Fibroblast of skin of scalp (primary cell): ENCODE results near the gene DEFB132. TPM values are rescaled to one million over a fixed set of nuclear protein-coding genes. Genes with fewer than 3 reads are reported as not detected.
"Not testable (repeated sequence)": the region's sequence is repeated elsewhere in the genome, so short reads cannot be mapped to it uniquely, and the experiment has no call there.

Source experiments
- DNase-seq: peaks from one replicate; pipeline ENCODE4 v3.0.0-alpha.2; 2013
- polyA plus RNA-seq, 2 experiments: library from polyadenylated mRNA; unstranded; fragments of 120-200 nt; gene quantifications; one replicate each; pipeline ENCODE4 v1.2.1, GENCODE V29; 2013; ENCODE audit not compliant: insufficient read length in 2 of 2

DEFB132 gene, protein sequence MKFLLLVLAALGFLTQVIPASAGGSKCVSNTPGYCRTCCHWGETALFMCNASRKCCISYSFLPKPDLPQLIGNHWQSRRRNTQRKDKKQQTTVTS
- not detected for polyA plus RNA-seq (2013, experiment 1 of 2; ENCODE audit: insufficient read length)
- not detected for polyA plus RNA-seq (2013, experiment 2 of 2; ENCODE audit: insufficient read length)

DNA sequence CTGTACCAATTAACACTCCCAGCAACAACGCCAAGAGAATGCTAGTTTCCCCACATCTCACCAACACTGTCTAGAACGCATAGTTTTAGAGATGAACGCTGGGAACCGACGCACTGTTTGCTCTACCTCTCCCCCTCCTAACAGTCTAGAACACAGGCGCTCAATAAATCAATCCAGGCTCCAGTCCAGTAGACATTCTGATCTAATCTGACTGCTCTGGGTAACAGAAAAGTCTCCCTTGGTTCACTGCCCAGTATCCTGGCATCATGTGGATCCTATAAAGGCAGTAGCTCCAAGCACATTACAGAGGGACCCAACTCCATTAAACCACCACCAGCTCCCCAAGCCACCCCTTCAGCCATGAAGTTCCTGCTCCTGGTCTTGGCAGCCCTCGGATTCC lies at the start of gene DEFB132:
TSS of gene DEFB132 (plus strand) at position 306 of the 400 bp plus-strand sequence. CDS start at position 361, 55 bp downstream.
- DNase-seq, result no peak

DNA sequence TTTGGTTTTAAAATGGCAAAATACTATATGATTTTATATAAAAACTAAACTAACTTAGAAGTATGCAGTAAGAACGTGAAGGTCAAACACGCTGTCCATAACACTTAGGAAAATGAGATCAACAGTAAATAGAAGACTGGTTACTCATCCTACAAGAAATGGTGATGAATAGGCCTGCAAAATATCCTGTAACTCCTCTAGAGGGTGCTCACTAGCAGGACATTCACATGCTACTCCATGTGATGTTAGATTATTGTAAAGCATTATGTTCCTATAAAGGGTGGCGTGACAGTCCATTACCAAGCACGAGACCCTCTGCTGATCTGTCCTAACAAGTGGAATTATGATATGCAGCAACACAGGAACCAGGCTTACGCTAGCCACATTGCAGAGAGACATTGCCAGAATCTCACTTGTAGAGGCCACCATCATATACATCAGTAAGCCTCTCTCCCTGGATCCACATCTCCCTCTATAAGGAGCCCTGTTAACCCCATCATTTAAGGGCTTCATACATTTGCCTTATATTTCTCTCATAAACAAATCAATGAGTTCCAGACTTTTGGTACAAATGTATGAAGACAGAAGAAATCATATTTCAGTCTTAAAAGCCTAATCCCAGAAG lies 48.5 kb upstream of the DEFB132 start:
- DNase-seq, result peak; percentile 69

DNA sequence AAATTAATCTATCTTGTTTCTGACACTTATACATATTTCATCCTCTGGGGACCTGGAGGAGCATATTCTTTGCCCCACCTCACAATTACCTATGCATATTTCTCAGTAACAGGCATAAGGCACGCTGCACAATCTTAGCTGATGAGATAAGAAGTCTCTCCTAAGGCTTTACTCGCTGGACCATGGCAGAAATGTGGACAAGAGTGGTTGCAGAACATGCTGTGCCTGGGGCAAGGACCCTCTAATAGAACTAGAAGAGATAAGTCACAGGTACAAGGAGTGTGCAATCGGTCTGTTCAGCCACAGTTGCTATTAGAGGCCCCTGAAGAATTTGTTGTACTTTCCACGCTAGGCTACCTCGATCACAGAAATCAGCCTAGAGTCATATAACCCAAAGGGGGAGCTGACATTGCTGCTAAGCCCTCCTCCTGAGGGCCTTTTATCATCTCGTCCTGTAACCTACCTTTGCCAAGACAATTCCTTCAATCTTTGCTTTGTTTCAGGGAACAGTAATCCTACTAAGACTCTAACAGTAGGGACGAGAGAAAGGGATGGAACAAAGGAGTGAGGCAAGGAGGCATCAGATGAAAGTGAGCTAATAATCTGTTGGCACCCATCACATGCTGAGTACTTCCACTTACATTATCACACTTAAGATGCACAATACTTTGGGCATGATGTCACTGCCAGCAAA lies 46.6 kb upstream of the DEFB132 start:
- DNase-seq, result no peak

DNA sequence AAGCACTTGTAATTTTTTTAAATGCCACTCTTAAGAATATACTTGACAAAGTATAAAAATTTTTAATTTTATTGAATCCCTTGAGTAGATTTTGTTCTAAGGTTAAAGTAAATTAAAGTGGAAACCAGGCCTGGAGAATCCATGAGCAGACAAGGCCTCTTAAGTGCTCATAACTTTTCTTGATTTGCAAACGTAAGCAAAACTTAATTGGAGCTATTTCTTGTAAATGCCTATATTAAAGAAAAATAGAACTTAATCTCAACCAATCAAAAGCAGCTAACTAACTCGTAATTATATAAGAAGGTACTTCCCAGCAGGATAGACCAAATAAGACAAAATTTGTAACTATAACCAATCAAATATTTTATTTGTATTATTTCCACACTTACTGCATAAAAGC lies 43.1 kb upstream of the DEFB132 start:
- no peak for DNase-seq

DNA sequence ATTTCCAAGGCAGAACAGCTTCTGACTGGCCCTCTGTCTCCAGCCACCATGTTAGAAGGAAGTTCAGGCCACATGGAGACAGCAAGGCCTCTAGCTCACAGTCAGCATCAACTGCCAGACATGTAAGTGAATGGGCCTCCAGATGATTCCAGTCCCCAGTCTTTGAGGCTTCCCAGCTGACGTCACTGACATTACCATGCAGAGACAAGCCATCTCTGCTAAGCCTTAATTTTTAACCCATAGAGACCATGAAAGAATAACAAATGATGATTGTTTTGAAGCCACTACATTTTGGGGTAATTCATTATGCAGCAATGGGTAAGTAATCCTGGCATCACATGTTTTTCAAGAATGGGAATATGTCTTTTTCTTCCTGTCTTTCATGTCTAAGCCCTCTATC lies 41.7 kb upstream of the DEFB132 start:
- DNase-seq, result no peak

DNA sequence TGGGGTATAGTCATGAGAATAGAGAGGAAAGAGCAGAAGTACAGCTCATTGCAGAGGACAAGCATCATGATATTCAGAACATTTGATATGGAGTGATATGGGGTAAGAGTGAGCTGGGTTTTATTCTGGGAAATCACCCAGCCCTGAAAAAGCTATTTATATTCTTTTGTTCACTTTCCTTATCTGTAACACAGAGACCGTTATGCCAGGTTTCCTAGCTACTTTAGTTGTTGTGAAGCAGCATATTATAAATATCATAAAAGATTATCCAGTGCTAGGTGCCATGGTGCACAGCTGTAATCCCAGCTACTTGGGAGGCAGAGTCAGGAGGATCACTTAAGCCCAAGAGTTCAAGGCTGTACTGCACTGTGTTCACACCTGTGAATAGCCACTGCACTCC lies 40.3 kb upstream of the DEFB132 start:
- no peak for DNase-seq

DNA sequence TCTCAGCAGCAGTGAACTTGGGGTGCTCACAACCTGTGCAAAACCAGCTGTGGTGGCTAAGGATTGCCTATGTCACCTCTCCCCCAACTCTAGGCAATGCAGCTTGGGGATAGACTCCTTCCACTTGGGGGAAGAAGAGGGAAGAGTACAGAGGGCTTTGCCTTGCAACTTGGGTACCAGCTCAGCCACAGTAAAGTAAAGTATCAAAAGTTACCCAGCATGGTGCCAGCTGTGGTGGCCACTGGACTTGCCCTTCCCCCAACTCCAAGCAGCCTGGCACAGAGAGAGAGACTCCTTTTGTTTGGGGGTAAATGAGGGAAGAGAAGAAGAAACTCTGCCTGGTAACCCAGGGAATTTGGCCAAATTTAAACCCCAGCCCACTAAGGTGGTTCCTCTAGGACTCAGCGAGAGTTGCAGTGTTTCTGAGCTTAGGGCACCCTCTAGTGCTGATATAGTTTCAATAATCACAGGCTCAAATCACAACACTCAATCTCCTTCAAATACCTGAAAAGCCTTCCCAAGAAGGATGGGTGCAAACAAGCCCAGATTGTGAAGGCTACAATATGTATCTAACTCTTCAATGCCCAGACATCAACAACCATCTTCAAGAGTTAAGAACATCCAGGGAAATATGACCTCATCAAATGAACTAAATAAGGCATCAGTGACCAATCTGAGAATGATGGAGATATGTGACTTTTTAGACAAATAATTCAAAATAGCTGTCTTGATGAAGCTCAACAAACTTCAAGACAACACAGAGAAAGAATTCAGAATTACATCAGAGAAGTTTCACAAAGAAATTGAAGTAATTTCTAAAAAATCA lies 38.0 kb upstream of the DEFB132 start:
- peak; percentile 7 for DNase-seq

DNA sequence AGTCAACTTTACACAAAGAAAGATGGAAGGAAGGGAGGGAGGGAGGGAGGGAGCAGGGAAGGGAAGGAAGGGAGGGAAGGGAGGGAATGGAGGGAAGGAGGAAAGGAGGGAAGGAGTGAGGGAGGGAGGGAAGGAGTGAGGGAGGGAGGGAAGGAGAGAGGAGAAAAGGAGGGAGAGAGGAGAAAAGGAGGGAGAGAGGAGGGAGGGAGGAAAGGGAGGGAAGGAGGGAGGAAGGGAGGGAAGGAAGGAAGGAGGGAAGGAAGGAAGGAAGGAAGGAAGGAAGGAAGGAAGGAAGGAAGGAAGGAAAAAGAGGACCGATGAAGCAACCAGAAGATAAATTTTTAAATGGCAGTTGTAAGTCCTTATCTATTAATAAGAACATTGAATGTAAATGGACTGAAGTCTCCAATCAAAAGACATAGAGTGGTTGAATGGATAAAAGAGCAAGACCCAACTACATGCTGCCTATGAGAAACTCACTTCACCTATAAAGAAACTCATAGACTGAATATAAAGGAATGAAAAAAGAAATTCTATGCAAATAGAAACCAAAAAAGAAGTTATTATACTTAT lies 36.2 kb upstream of the DEFB132 start:
- DNase-seq, result no peak

DNA sequence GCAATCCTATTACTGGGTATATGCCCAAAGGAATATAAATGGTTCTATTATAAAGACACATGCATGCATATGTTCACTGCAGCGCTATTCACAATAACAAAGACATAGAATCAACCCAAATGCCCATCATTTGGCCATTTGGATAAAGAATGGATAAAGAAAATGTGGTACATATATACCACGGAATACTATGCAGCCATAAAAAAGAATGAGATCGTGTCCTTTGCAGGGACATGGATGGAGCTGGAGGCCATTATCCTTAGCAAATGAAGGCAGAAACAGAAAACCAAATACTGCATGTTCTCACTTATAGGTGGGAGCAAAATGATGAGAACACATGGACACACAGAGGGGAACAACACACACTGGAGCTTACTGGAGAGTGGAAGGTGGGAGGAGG lies 31.6 kb upstream of the DEFB132 start:
- not testable (repeated sequence) for DNase-seq

DNA sequence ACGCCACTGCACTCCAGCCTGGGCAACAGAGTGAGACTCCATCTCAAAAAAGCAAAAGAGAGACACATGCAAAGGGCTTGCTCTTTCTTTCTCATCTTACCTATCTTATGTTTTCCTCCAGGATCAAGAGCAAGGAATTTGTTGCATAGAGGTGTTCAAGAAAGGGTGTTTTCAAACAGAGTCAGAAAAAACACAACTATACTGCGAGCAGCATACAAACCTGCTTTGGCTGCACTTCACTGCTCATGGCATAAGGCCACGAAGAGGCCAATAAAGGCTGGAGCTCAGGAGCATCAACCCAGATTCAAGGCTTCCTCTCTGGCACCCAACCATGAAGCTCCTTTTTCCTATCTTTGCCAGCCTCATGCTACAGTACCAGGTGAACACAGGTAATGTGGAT lies 30.6 kb upstream of the DEFB132 start, which contains the start of gene DEFB129:
TSS of gene DEFB129 (plus strand) at position 301 of the 400 bp plus-strand sequence. CDS start at position 332, 31 bp downstream.
- no peak for DNase-seq

DNA sequence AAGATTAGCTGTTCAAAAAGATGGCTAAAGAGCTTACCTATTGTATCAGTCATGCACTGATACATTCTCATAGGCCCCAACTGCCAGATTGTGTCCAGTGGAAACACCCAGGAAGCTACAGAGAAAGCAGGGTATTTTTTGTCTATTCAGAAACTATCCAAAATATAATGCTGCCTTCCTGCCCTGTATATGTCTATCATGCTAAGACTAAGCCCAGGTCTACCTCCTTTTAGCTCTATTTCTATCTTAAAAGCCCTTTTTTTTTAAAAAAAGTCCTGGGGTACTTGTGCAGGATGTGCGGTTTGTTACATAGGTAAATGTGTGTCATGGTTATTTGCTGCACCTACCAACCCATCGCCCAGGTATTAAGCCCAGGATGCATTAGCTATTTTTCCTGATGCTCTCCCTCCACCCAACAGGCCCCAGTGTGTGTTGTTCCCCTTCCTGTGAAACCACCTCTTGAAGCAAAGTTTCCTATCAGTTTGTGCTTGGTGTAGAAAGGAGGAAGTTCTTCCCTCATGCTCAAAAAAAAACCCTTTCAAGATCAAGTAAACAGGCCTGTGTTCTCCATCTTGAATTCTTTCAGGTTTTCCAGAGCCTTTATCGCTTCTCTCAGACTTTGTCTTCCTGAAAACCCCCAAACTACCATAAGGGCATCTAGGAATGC lies 30.0 kb upstream of the DEFB132 start:
- DNase-seq, result no peak

DNA sequence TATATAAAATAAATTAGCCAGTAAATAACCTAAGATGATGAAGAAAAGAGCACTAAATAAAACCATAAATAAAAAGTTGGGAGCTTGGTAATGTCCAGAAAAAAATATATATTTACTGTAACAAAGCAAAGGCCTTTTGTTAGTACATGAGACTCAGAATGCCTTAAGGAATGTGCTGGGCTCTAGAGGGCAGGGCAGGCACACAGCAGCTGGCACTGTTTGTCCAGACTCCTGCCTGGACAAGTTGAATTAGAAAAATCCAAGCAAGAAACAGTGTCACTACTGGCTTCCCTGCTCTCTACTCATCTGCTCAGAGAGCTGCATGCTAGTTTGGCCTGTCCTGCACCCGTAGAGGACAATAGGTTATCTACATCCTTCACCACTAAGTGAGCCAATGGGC lies 21.6 kb upstream of the DEFB132 start:
- DNase-seq, result peak; percentile 4

DNA sequence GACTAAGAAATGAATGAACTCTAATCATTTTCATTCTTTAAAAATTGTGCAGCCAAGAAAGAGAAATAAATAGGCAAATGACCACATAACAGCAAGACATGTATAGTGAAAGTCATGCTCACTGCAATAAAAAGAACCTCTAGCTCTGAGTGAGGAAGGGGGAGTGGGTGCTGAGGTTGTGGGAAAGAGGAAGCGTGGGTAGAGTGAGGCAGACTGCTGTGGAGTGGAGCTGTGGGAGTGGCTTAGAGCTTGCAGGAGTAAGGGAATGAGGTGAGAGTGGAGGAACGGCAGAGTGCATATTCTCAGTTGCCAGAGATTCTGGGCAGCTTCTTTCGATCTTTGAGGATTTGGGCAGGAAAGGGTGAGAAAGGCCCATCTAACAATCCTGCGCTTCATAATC lies 20.0 kb upstream of the DEFB132 start:
- no peak for DNase-seq

DNA sequence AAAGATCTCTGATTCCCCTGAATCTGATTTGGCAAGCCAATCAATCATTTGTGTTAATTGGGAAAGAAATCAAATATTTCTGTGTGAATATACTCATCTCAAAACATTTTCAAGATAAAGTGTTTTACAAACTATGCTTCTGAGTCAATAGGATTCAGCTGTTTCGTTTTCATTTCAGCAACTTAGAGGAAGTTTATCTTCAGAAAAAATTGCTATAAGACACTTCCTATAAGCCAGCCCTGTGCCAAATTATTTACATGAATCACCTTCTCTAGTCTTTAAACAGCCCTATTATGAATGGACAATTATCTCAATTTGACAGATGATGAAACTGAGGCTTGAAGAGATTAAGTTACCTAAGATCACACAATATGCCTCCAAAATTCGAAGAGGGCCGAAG lies 19.6 kb upstream of the DEFB132 start:
- no peak for DNase-seq

DNA sequence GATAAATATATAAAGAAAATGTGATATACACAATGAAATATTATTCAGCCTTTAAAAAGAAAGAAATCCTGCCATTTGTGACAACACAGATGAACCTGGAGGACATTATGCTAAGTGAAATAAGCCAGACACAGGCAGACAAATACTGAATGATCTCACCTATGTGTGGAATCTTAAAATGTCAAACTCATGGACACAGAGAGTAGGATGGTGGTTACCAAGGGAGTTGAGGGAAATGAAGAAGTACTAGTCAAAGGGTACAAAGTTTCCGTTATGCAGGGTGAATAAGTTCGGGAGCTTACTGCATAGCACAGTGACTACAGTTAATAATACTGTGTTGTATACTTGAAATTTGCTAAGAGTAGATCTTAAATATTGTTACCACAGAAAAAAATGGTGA lies 14.6 kb upstream of the DEFB132 start:
- no peak for DNase-seq

DNA sequence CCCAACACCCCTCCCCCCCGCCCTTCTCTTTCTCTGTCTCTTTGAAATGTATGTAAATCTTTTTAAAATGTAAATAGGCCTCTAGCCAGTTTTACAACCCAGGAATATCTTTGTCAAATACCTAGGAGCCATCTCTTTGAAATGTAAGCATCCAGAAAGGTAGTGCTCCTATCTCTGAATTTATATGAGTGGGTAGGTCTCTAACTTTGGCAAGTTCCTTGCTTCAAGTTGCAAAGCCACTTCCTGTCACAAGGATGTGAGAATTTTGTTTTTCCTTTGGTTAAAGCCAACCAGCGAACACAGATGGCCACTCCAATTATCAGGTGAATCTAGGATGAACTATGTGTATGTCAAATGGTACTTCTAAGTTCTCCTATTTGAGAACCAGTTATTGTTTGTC lies 6.2 kb upstream of the DEFB132 start:
- no peak for DNase-seq

DNA sequence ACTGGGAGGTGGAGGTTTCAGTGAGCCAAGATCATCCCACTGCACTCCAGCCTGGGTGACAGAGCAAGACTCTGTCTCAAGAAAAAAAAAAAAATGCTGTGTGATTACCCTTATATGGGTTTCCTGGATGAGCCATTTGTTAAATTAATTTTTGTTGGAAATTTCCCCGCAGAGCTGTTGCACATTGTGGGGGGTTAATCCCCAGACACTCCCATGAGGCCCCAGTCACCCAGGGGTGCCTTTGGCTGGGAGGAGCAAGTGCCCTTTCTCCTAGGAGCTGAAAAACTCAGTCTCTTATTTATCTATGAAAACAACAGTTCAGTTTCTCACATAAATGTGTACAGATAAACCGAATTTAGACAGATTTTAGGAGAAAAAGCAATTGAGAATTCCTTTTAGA lies 4.7 kb upstream of the DEFB132 start:
- no peak for DNase-seq

DNA sequence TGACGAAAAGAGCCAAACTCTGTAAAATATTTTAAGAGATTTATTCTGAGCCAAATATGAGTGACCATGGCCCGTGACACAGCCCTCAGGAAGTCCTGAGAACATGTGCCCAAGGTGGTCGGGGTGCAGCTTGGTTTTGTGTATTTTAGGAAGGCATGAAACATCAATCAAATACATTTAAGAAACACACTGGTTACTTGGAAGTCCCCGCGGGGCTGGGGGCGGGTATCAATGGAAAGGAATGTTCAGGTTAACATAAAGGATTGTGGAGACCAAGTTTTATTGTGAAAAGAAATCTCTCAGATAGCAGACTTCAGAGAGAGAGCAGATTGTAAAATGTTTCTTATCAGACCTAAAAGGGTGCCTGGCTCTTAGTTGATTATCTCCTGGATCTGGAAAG lies 4.1 kb upstream of the DEFB132 start:
- not testable (repeated sequence) for DNase-seq

DNA sequence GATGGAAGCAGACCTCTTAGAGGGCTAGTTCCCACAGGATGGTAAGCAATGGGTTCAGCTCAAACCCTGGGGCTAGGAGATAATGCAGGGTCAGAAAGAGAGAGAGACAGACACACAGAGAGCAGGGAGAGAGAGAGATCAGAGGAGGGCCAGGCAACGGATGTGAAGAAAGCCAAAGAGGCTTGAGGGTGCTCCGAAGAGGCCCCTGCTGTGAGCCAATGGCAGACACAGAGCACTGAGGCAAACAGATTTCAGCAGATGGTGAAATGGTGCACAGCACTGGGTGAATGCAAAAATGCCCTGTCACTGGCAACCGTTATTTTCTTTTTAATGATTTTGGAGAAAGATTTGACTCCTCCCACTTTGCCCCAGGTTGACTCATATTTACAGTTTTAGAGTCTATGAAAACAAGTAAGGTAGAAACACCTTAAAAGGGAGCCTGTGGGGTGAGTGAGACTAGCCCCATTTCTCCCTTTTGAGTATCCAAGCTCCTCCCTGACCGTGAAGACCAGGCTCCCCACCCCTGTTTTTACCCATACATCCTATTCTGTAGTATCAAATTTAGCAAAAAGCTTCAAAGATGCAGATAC lies 840 bp downstream of the DEFB132 start:
- DNase-seq, result no peak

DNA sequence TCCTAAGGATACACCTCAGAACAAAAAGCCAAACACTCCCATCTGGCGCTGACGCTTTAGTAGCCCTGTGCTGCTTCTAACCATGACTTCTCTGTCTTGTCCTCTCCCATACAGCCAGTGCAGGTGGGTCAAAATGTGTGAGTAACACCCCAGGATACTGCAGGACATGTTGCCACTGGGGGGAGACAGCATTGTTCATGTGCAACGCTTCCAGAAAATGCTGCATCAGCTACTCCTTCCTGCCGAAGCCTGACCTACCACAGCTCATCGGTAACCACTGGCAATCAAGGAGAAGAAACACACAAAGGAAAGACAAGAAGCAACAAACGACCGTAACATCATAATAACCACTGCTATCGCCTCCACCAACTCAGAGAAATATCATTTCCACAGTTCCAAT lies 1.4 kb downstream of the DEFB132 start:
- peak; percentile 21 for DNase-seq

DNA sequence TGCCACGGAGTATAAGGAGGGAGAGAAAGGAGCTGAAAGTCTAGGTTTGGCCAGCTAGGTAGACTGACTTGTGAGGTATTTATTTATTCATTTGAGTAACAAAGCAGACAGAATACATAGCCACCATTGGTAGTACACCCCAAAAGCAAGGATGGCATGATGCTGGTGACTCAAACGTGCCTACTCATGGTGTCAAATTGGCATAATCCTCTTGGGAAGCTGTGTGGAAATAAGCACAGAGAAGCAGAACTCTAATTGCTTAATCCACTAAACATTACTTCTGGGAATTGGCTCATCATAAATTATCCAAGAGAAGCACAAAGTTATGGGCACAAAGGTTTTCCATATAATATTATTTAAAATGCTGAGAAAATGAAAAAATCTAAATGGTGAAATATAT lies 2.5 kb downstream of the DEFB132 start:
- DNase-seq, result no peak

DNA sequence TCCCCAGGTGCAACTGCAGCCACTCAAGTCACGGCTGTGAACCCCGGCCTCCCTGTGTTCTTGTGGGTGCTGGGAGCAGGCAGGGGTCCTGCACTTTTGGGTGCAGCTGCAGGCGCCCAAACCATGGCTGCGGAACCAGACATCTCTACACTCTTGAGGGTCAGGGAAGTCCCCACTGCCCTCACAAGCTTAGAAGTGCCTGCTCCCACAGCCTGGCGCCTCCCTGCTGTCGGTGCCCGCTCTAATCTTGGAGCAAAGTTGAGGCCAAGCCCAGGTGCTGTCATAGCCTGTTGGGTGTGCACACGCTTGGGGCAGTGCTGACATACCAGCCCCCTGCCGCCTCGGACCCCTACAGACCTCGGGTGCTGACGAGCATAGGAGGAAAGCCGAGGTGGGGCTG lies 6.2 kb downstream of the DEFB132 start:
- no peak for DNase-seq
